HG03558 (cell line): ENCODE results near the gene ZSCAN21.
A peak's percentile ranks its signal among the peaks of the same experiment; 100 is the strongest.

Source experiments
- ATAC-seq: cut with Tn5 transposase; IDR thresholded peaks from one replicate; pipeline ENCODE4 v1.9.1; 2021; ENCODE audit warnings: moderate number of reproducible peaks; ENCODE audit not compliant: unreplicated experiment; ENCODE audit errors: extremely low read depth

The ZSCAN21 gene

DNA sequence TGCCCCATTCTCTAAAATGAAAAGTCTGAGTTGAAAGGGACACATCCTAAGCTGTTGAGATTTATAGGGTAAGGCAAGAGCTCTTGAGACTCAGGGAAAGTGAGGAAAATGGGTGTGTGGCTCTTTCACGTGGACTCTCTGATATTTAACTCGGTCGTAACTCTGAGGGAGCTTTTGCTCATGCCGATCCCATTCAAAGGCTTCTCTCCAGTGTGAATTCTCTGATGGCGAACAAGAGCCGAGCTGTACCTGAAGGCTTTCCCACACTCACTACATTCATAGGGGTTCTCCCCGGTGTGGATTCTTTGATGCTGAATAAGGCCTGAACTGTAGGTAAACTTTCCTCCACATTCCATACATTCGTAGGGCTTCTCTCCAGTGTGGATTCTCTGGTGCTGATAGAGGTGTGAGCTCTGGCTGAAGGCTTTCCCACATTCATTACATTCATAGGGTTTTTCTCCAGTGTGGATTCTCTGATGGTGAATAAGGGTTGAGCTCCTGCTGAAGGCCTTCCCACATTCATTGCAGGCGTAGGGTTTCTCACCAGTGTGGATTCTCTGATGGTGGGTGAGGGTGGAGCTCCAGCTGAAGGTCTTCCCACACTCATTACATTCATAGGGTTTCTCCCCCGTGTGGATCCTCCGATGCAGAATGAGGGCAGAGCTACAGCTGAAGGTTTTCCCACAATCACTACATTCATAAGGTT, 21.6 kb downstream of the ZSCAN21 start:
- ATAC-seq = no peak

DNA sequence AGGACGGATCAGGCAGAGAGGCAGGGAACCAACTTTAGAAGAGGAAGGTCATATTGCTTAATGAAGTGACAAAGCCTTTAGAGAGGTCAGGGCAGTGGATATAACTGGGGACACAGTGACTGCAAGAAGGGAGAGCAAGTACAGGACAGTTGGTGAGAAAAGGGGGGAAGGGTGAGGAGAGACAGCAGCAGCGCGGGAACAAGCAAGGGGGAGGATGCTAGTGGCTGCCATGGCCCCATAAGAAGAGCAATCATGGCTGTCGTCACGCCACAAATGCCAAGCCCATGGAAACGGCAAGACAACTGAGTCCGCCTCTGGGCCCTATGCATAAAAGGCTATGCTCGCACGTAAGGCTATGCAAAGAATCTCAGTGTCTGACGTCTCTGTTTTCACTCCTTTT, 22.9 kb downstream of the ZSCAN21 start:
- no peak for ATAC-seq

GRCh38 chr7:100074841-100075240, 25.3 kb downstream of the ZSCAN21 start:
- ATAC-seq = no peak

DNA sequence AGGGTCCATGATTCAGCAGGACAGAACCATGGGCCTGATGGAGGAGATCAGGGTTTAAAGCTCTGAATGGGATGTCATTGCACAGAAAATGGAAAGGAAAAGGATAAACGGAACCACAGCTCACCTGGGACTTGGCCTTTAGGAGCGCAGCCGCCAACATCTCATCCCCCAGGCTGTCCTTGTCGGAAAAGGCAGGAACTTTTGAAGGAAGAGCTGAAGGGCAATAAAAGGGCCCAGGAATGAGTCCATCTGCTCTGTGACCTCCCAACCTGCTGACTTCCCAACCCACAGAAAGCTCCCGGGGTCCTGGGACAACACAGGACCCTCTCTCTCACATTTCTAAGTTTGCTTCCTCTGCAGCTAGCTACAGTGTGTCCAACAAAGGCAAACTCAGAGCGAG, 25.8 kb downstream of the ZSCAN21 start:
- no peak for ATAC-seq

- ATAC-seq = no peak
Observed at GRCh38 chr7:100077205-100077604, 27.6 kb downstream of the ZSCAN21 start.

DNA sequence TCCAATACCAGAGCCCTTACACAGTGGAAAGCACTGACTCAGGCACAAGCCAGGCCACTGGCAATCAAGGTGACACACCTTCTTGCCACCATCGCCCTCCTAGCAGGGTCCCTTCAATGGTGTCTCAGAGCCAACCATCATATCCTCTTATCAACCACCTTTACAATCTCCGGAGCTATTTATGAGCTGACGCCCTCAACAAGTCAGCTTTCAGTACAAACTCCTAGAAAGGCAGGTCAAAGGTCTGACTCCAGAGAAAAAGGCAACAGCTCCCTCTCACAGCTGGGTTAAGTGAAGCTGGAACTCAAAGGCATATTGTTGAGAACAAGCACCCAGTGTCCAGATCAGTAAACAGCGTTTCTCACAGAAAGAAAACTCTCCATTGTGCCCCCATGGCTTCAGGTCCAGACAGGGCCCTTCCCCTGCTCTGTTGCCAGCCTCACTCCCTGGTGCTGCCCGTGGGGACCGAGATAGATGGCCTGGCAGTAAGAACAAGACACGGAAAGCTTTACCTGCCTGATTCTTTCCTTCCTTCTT, 29.5 kb downstream of the ZSCAN21 start:
- no peak for ATAC-seq

- no peak for ATAC-seq
Observed at GRCh38 chr7:100080907-100081534, 31.4 kb downstream of the ZSCAN21 start.

- ATAC-seq = peak; percentile 65
Observed at GRCh38 chr7:100081535-100082102, 32.0 kb downstream of the ZSCAN21 start, which contains the start of gene ZNF3. ZNF3 (minus strand) TSS chr7:100081723; CDS start chr7:100077357, 4,366 bp downstream.

DNA sequence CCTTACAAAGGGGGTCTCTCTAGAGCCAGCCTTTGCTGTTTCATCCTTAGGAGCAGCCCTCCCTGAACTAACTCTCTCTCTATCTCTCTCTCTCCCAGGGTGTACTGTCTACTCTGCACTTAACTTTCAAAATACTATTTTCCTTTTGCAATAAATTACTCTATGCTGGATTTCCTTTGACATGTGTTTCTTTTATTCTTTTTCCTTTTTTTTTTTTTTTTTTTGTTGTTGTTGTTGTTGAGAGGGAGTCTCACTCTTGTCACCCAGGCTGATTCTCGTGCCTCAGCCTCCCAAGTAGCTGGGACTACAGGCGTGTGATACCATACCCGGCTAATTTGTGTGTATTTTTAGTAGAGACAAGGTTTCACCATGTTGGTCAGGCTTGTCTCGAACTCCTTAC, 33.4 kb downstream of the ZSCAN21 start:
- ATAC-seq = no peak

- no peak for ATAC-seq
Observed at GRCh38 chr7:100085515-100085914, 35.9 kb downstream of the ZSCAN21 start.

DNA sequence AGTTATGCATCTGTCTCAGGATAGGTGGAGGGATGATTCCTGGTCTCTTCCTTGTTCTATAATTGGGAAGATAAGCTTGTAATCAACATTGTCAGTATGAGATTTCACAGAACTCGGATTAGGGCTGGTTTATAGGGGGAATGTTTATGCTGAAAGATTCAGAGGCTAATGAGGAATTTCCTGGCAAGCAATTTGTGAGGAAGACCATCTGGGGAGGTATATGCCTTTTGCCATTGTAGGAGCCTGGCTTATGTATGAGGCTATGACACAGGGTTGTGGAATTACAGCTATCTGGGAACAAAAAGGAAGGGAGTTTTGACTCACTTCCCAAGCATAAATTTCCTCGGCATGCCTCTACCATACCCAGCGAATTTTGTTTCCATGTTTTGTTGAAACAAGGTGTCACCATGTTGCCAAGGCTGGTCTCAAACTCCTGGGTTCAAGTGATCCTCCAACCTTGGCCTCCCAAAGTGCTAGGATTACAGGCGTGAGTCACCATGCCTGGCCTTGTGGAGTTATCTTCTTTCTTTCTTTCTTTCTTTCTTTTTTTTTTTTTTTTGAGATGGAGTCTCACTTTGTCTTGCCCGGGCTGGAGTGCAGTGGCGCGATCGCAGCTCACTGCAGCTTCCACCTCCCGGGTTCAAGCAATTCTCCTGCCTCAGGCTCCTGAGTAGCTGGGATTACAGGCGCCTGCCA, 37.6 kb downstream of the ZSCAN21 start:
- no peak for ATAC-seq

GRCh38 chr7:100088095-100088620, 38.6 kb downstream of the ZSCAN21 start:
- ATAC-seq = no peak

- ATAC-seq = no peak
Observed at GRCh38 chr7:100088621-100089457, 39.3 kb downstream of the ZSCAN21 start, which contains the start of gene COPS6. COPS6 (plus strand) TSS chr7:100088969; CDS start chr7:100088991, 22 bp downstream.

- no peak for ATAC-seq
Observed at GRCh38 chr7:100089458-100090196, 40.1 kb downstream of the ZSCAN21 start.

DNA sequence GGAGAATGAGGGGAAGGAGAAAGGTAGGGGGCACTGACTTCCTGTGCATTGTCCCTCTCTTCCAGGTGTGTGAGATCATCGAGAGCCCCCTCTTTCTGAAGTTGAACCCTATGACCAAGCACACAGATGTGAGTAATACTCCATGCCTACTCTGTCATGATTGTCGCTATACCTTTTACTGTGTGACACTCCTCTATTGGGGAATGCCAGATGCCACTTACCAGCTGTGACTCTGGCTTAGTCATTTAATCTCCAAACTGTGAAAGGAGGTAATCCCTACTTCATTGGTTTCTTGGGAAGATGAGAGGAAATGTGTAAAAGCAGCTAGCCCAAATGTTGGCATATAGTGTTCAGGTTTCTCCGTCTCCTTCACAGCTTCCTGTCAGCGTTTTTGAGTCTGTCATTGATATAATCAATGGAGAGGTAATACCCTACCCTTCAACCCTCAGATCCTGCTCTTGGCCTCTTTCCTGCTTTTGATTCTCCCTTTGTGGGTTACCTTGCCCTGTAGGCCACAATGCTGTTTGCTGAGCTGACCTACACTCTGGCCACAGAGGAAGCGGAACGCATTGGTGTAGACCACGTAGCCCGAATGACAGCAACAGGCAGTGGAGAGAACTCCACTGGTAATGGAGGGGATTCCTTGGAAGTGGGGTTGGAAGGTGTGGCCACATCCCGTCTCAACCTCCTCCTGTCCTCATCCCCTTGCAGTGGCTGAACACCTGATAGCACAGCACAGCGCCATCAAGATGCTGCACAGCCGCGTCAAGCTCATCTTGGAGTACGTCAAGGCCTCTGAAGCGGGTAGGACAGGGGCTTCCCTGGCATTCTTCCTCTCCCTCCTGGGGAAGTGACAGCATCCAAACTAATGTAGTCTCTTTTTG, 41.2 kb downstream of the ZSCAN21 start:
- ATAC-seq = no peak

GRCh38 chr7:100091411-100092181, 42.0 kb downstream of the ZSCAN21 start:
- no peak for ATAC-seq

- ATAC-seq = no peak
Observed at GRCh38 chr7:100093054-100093453, 43.5 kb downstream of the ZSCAN21 start.
